ENCODE measurements around the gene LIPN. TPM values are rescaled to one million over a fixed set of nuclear protein-coding genes. Genes with fewer than 3 reads are reported as not detected.
A peak's percentile ranks its signal among the peaks of the same experiment; 100 is the strongest.

The LIPN gene
- total RNA-seq, 1 experiment from 2014 or later = not detected

- peak; percentile 3 for DNase-seq (ENCODE audit: low read depth)
These were observed 61.1 kb downstream of the LIPN start for GRCh38 chr10:88820748-88821401.

- DNase-seq (ENCODE audit: low read depth) = no peak
These were observed 66.6 kb downstream of the LIPN start for GRCh38 chr10:88826388-88826787.

DNA sequence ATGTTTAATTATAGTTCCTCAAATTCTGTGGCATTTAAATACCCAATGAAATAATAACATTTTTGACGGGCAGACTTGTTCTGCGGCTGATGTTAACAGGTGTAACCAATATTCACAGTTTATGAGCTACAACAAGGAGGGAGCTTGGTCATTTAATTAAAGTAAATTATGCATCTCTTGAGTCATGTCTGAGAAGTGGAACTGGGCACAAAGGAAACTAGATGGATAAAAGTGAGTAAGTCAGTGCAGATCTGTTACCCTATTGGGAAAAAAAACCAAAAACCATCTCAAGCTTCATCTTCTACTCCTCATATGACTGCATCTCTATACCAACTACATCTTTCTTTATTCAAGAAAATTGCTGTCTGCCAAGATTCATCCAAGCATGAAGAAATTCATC, 67.9 kb downstream of the LIPN start:
- DNase-seq (ENCODE audit: low read depth) = no peak

- DNase-seq (ENCODE audit: low read depth) = no peak
These were observed 68.5 kb downstream of the LIPN start for GRCh38 chr10:88828310-88828709.

Other genes starting within 250 kb of the LIPN start
- gene RNLS, start 176.7 kb upstream of the LIPN start, total RNA-seq (2014; rRNA removed; shearing (Covaris generic)) = 0.21 TPM in 1 of 2 replicates, not detected in the other
- gene LIPJ, start 173.3 kb upstream of the LIPN start, total RNA-seq (2014; rRNA removed; shearing (Covaris generic)) = not detected in 2 replicates
- gene LIPF, start 95.6 kb upstream of the LIPN start, total RNA-seq (2014; rRNA removed; shearing (Covaris generic)) = not detected in 2 replicates
- not detected in 2 replicates for gene LIPK, start 53.8 kb upstream of the LIPN start, total RNA-seq (2014; rRNA removed; shearing (Covaris generic))
- gene LIPM, start 42.7 kb downstream of the LIPN start, total RNA-seq (2014; rRNA removed; shearing (Covaris generic)) = not detected in 2 replicates
- 0.16 and 0.87 TPM in 2 replicates for gene ANKRD22, start 91.8 kb downstream of the LIPN start, total RNA-seq (2014; rRNA removed; shearing (Covaris generic))
- gene STAMBPL1, start 120.2 kb downstream of the LIPN start, total RNA-seq (2014; rRNA removed; shearing (Covaris generic)) = 33.5 and 41.5 TPM in 2 replicates
- 14.1 and 23.6 TPM in 2 replicates for gene ACTA2, start 192.8 kb downstream of the LIPN start, total RNA-seq (2014; rRNA removed; shearing (Covaris generic))
- 26.6 and 29.9 TPM in 2 replicates for gene FAS, start 230.8 kb downstream of the LIPN start, total RNA-seq (2014; rRNA removed; shearing (Covaris generic))